IPS-11a (cell line): Measurements from ENCODE around the gene GNL3.
"Not testable (repeated sequence)": the region's sequence is repeated elsewhere in the genome, so short reads cannot be mapped to it uniquely, and the experiment has no call there.

Experiments used
- H3K4me3 ChIP-seq: one replicate; pipeline ENCODE4 v1.5.1; 2013; ENCODE audit warnings: low read depth, low read length, control low read depth

GNL3 gene, protein sequence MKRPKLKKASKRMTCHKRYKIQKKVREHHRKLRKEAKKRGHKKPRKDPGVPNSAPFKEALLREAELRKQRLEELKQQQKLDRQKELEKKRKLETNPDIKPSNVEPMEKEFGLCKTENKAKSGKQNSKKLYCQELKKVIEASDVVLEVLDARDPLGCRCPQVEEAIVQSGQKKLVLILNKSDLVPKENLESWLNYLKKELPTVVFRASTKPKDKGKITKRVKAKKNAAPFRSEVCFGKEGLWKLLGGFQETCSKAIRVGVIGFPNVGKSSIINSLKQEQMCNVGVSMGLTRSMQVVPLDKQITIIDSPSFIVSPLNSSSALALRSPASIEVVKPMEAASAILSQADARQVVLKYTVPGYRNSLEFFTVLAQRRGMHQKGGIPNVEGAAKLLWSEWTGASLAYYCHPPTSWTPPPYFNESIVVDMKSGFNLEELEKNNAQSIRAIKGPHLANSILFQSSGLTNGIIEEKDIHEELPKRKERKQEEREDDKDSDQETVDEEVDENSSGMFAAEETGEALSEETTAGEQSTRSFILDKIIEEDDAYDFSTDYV

DNA sequence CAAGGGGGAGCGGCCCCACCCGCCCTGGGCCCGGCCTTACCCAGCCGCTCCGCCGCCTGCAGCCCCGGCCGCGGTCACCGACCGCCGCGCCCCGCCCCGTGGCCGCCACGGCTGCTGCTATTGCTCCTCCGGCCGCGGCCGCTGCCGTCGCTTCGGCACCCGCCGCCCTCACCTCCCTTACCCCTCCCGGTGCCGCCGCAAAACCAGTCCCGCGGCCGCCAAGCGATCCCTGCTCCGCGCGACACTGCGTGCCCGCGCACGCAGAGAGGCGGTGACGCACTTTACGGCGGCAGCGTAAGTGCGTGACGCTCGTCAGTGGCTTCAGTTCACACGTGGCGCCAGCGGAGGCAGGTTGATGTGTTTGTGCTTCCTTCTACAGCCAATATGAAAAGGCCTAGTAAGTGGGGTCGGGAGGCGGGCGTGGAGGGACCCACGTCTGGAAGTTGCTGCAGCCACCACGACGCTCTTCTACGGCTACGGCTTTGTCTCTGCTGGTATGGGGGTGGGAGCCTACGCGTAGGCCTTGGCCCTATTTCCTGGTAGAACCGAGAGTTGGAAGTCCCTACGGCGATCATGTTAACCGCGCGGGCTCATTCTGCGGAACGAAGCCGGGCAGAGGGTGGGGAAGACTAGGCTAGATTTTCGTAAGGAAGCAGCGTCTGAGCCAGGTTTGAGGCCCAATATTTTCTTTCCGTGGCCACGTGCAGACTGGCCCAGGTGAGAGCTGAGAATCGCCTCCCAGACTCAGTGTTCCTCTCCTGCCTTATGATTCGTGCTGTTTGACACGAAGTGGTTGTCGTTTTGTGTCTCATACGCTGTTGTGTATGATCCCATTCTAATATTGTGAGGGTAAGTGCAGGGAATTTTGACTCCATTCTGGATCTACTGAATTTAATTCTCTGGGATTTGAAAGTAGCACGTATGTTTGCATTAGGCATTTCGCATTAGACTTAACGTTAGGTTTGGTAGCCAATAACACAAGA is at the start of gene GNL3, which contains the start of gene PBRM1:
Gene GNL3, plus strand, starts transcription at position 324 of the 983 bp plus-strand sequence. Its CDS starts 61 bp downstream, at position 385.
Gene PBRM1, minus strand, starts transcription at position 205 of the 983 bp plus-strand sequence.
- H3K4me3 ChIP-seq, result peak within 1 kb of the TSS; percentile 100

DNA sequence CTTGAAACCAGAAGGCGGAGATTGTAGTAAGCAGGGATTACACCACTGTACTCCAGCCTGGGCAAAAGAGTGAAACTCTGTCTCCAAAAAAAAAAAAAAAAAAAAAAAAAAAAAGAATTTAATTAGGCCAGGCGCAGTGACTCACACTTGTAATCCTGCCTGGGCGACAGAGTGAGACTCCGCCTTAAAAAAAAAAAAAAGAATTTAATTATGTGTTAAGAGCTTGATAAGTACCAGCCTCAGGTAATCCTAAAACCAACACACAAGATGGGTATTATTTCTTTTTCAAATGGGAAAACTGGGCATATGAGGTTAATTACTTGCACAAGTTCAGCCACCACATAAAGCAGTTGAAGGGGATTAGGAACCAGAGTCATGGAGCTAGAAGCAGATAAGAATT is 49.2 kb upstream of the GNL3 start:
- H3K4me3 ChIP-seq, result no peak overlapping the region

DNA sequence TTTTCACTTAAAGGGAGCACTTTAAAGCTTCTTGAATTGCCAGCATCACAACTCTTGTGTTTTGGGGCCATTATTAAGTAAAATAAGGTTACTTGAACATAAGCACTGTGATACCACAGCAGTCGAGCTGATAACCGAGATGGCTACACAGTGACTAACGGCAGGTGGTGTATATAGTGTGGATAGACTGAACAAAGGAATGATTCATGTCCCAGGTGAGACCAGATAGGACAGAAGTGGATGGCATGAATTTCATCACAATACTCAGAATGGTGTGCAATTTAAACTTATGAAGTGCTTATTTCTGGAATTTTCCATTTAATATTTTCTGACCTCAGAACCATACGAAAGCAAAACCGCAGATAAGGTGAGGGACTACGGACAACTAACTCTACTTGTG is 40.3 kb upstream of the GNL3 start:
- no peak overlapping the region for H3K4me3 ChIP-seq

DNA sequence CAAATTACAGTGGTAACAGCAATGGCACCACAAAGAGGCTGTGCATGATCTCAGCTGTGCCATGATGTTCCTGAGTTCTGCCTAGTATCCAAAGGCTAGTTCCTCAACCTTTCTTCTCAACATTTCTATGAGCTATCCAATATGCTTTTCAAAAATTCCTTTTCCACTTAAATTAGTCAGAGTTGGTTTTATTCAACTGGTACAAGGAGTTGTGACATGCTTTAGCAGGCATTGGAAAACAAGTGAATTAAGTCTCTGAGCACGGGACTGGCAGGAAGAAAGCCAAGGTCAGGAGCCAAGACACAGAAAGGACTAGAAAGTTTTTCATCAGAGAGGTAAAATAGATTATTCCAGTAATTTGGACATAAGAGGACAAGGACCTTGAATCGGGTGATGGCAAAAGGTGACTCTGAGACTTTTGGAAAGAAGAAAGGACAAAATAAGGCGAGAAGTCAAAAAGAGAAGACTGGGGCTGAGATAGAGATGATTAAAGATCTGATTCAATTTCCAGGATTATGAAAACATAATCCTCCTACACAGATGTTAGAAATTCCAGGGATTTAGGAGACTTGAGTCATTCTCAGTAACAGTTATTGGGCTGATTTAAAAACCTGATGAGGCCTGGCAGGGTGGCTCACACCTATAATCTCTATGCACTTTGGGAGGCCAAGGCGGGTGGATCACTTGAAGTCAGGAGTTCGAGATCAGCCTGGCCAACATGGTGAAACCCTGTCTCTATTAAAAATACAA is 36.2 kb upstream of the GNL3 start:
- H3K4me3 ChIP-seq, result no peak overlapping the region

DNA sequence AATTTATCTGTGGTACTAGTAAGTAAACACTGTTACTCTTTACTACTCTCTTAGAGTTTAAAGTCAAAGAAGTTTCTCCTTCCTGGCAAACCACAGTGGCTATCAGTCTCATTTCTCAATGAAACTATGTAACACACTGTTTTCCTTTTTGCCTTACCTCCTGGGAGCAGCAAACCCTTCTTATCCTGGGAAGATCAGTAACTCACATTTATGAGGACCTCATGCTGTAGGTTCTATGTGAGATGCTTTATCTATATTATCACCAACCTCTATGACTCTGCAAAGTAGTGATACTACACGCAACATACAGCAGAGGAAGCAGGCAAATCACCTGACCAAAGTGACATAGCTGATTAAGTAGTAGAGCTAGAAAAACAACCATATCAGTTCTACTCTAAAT is 35.4 kb upstream of the GNL3 start:
- no peak overlapping the region for H3K4me3 ChIP-seq

DNA sequence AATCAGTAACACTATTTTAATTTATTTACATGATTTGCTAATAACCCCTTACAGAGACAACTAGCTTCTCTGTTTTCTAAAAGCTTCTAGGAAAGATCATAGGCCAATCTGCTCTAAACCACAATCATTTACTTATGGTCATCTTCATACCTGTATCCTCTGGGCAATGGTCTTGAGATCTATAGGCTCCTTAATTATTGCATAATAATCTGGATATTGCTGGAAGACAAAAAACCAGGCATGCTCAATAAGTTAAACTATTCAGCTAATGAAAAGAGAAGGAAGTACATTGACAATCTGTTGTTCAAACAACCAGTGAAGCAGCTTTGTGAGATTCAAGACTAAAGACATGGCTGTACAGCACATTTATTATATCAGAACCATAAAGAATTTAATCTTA is 34.2 kb upstream of the GNL3 start:
- no peak overlapping the region for H3K4me3 ChIP-seq

DNA sequence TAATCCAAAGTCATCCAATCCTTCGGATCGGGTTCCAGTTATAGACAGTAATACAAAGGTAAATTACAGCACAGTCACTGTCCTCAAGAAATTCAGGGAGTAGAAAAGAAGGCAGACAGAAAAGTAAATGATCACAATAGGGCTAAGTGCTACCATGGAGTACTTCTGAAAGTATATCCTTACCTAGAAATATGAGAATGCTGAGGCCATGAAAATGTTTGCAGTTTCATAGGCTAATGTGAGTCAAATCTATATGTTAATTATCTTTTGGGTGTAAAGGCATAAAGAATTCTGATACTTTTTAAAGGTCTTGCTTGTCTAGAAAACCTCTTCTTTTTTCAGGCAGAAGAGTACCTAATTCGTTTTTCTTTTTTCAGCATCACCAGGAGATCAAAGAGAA is 29.9 kb upstream of the GNL3 start:
- no peak overlapping the region for H3K4me3 ChIP-seq

DNA sequence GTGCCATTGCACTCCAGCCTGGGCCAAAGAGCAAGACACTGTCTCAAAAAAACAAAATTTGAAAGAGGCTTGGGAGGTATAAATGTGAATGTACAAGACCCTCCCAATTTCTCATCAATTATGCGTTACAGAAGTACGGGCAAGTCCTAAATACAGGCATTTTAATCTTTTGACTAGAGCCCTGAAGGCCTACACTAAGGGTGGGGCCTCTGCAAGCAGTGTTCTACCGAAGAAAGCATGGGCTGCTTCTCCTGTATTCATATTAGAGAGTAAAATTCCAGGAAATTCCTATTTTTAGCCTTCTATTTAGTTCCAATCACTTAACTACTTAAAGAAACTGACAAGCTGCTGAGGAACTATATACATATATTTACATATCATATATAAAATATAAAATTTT is 25.8 kb upstream of the GNL3 start:
- no peak overlapping the region for H3K4me3 ChIP-seq

DNA sequence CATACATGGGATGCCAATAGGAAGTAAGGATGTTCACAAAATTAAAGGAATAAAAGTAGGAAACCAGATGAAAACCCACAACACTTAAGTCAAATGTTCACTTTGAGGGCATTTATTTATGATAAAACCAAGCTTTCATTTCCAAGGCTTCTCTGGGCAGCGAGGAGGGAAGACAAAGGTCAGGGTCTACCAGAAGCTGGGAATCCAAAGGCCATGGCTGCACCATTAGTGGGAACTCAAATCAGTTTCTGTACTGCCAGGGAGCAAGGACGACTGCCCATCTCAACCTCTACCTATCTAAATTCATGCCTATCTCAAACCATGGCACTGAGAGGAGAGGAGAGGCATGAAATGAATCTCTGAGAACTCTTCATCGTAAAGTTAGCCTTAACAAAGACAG is 22.7 kb upstream of the GNL3 start:
- H3K4me3 ChIP-seq, result no peak overlapping the region

DNA sequence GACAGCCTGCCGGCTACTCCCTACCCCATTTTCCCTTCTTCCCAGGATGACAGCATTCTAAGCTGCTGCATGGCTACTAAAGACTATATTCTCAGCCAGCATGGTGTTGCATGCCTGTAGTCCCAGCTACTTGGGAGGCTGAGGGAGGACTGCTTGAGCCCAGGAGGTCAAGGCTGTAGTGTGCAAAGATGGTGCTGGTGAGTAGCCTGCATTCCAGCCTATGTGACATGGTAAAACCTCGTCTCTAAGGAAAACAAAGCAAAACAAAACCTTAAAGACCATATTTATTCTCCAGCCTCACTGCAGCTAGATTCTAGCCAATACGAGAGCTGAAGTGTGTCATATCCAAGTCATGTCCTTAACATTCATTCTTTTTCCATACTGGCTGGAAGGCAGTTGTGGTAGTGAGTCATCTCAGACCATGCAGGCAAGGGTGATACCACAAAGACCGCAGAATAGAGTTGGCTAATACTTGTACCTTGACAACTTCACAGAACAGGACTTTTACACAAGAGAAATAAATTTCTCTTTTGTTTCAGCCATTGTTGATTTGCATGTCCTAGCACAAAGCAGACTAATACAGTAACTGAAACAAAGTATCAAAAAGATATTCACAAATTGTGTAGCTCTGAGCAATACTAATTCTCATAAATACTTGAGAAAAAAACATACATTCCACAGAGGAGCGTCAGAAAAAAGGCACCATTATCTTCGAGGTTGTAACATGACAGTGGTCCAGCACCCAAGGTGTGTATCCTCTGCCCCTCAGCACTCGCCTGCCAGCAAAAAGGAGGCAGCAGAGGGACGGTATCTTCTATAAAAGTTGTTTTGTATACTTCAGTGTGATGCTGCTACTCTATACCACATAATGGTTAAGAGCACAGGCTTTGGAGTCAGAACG is 15.0 kb upstream of the GNL3 start:
- H3K4me3 ChIP-seq, result no peak overlapping the region

DNA sequence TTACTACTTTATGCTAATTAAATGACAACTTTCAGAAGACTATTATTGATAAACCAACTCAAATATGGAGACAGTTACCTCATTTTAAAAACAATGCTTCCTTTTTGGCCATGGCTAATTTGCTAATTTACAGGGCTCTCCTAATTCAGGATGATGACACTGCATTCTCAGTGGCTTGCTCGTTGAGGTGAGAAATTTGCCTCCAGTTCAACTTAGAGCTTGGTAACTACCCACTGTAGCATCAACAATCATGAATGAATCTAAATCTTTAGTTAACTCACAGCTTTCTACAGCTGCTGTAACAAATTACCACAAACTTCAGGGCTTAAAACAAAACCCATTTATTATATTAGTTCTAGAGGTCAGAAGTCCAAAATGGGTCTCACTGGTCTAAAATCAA is 14.2 kb upstream of the GNL3 start:
- no peak overlapping the region for H3K4me3 ChIP-seq

DNA sequence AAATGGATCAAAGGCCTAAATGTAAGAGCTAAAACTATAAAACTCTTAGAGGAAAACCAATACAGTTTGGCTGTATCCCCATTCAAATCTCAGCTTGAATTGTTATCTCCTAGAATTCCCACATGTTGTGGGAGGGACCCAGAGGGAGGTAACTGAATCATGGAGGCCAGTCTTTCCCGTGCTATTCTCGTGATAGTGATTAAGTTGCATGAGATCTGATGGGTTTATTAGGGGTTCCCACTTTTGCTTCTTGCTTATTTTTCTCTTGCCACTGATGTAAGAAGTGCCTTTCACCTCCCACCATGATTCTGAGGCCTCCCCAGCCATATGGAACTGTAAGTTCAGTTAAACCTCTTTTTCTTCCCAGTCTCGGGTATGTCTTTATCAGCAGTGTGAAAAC is 9.6 kb upstream of the GNL3 start:
- not testable (repeated sequence) for H3K4me3 ChIP-seq

DNA sequence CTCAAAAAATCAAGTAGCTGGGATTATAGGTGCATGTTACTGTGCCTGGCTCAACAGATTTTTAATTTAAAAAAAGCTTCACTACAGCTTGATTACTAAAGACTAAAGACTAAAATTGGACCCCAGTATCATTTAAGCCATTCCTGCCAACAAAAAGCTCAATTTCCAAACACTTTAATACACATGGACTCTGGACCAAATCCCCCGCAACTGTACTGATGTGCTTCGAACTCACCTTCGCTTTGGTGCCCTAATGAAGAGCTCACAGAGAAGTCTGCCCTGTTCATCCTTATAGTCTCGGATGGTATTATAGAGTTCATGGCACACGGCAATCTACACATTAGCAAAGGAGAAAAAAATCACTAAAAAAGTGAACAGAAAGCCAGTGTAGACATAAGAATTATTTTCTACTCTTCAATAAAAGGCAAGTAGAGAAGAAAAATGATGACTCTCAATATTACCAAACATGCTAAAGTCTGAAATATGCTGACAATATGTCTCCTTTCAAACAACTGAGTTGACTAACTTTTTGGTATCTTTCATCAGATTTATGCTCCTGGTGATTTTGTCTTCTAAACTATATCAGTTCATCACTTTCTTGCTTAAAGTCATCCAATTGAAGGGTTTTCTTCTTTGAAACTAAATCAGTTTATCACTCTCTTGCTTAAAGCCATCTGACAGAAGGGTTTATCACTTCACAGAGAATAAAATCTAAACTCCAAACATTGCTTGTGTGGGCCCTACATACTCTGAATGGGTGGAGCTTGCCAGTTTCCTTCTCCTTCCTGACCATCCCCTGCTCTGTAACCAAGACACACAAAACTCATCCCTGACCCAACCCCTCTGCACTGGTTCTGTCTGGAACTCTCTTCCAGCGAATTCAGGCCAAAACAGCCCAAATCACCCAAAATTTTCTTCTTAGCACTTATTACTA is 7.3 kb upstream of the GNL3 start:
- H3K4me3 ChIP-seq, result no peak overlapping the region

DNA sequence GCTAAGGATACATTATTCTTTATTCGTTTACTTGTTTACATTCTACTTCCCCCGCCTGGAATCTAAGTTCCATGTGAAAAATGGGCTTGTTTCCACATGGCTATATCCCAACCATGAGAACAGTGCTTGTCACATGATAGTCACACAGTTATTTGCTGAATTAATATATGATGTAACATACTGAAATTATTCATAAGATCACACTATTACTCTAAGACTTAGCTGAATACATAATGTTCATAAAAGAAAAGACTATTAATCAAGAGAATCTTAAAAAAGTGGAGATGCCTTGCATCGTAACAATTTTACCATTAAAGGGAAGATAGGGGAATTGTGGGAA is 6.7 kb upstream of the GNL3 start:
- no peak overlapping the region for H3K4me3 ChIP-seq

DNA sequence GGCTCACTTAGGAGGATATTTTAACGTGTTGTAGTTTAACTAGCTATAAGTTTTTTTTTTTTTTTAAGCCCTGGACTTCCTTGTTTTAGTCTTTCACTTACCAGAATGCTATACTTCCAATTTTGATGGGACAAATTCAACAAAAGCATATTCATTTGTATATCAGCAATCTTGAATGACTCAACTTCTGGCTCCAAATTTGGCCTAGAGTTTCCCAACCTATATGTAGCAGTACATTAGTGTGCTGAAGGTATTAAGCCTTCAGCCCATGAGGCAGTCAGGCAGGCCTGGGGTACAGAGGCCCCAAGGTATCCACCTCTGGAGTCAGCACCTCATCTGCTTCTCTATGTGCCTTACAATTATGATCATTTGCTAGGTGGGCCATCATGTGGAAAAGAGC is 6.0 kb upstream of the GNL3 start:
- no peak overlapping the region for H3K4me3 ChIP-seq

DNA sequence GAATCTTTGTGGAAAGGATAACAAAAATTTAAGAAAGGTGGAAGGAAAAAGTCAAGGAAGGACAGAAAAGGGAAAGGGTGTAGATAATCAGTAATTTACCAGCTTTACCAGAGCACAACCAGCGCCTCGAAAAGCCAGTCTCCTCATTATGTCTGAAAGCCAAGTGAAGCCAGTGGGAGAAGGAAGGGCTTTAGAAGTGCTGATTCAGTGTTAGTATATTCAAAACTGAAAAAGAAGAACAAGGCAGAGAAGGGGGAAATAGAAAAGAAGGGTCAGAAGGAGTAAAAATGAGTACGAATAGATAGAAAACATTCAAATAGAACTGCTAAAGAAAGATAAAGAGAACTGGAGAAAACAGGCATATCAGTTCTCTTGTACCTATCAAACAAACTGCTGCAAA is 4.2 kb upstream of the GNL3 start:
- no peak overlapping the region for H3K4me3 ChIP-seq

DNA sequence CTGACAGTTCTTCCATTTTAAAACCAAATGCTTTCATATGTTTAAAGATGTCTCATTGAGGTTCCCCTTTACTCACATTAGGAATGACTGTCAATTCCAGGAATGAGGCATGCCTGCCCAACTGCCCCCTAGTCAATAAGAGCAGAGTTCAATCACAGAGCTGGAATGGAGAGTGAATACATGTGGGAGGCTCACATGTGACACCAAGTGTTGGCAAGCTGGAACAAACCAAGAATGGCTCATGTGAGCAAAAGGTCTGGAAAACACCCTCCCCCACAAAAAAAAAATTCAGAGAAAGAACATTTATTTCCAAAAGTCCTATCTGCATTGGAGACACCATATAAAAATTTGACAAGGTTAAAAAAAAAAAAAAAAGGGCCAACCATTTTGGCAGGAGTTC is 3.8 kb upstream of the GNL3 start:
- H3K4me3 ChIP-seq, result no peak overlapping the region

DNA sequence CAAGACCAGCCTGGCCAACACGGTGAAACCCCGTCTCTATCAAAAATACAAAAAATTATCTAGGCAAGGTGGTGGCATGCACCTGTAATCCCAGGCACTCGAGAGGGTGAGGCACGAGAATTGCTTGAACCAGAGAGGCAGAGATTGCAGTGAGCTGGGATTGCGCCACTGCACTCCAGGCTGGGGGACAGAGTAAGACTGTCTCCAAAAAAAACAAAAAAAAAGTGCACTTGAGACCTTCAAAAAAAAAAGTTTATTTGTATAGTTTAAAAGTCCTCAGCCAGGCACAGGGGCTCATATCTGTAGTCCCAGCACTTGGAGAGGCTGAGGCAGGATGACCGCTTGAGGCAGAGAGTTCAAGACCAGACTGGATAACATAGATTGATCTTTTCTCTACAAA is 2.2 kb upstream of the GNL3 start:
- H3K4me3 ChIP-seq, result no peak overlapping the region

DNA sequence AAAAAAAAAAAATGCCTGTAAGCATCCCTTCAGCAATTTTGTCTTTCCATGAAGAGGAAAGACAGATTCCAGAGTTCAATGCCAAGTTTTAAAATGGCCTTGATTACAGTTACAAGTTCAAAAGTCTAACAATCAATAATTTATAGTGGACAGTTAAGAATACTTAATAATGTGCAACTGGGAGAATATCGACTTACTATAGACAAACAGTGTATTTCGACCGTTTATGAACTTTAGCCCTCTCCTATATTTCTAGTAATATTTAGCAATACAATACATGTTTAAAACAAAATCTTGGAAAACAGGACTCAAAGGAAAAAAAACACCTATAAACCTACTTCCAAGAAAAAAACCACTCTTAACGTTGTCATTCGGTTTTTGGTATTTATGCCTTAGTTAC is 1.6 kb upstream of the GNL3 start:
- no peak overlapping the region for H3K4me3 ChIP-seq
